ENCODE results near the gene GMIP. TPM values are rescaled to one million over a fixed set of nuclear protein-coding genes. Genes with fewer than 3 reads are reported as not detected.
"Not testable (repeated sequence)": the region's sequence is repeated elsewhere in the genome, so short reads cannot be mapped to it uniquely, and the experiment has no call there.

GMIP gene, protein sequence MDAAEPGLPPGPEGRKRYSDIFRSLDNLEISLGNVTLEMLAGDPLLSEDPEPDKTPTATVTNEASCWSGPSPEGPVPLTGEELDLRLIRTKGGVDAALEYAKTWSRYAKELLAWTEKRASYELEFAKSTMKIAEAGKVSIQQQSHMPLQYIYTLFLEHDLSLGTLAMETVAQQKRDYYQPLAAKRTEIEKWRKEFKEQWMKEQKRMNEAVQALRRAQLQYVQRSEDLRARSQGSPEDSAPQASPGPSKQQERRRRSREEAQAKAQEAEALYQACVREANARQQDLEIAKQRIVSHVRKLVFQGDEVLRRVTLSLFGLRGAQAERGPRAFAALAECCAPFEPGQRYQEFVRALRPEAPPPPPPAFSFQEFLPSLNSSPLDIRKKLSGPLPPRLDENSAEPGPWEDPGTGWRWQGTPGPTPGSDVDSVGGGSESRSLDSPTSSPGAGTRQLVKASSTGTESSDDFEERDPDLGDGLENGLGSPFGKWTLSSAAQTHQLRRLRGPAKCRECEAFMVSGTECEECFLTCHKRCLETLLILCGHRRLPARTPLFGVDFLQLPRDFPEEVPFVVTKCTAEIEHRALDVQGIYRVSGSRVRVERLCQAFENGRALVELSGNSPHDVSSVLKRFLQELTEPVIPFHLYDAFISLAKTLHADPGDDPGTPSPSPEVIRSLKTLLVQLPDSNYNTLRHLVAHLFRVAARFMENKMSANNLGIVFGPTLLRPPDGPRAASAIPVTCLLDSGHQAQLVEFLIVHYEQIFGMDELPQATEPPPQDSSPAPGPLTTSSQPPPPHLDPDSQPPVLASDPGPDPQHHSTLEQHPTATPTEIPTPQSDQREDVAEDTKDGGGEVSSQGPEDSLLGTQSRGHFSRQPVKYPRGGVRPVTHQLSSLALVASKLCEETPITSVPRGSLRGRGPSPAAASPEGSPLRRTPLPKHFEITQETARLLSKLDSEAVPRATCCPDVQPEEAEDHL
- 6.5 and 12.6 TPM in 2 replicates for total RNA-seq

DNA sequence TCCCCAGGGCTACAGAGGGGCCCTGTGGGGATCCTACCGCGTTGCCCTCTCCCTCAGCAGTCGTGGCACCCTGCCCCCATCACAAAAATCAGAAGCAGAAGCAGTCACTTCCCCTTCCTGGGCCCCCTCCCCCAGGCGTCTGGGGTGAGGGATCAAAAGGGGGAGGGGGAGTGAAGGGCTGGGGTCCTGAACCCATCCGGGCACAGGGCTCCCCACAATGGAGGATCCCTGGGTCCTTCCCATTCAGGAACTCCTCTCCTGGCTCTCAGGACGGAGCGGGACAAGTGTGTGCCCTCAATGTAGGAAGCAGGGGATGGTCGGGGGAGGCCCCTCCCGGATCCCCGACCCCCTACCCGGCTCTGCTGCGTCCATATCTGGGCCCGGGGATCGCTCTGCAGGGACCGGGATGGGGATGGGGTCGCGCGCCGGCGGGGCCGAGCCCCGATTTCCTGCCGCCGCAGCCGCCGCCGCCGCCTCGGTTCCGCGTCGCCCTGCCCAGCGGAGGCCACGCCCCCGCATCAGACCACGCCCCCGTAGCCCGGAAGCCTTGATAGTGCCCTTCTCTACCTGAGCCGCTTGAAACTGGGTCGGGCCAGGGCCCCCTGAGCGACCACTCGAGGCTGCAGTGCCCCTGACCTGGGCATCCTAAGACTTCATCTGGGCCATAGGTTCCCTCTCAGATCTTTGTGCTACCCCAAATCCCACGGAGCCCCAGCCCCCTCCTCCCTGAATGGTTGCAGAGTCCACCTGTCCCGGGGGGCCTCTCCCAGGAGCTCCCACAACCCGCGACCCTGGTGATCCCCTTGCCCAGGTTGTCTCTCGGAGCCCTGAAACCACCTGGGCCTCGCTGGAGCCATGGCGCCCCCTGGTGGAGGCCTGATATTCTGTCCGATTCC, at the start of gene GMIP:
TSS of gene GMIP (minus strand) at position 500 of the 896 bp plus-strand sequence. CDS start at position 372, 128 bp downstream.
- peak; percentile 65 for DNase-seq

DNA sequence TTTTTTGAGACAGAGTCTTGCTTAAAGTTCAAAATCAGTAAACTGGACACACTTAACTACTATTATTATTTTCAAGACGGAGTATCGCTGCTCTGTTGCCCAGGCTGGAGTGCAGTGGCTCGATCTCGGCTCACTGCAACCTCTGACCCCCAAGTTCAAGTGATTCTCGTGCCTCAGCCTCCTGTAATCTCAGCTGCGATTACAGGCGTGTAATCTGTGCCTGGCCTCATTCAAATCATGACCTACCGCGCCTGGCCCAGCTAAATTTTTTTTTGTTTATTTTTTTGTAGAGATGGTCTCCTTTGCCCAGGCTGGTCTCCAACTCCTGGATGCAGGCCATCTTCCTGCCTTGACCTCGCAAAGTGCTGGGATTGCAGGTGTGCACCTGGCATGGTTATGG, 48.2 kb upstream of the GMIP start:
- no peak for DNase-seq

DNA sequence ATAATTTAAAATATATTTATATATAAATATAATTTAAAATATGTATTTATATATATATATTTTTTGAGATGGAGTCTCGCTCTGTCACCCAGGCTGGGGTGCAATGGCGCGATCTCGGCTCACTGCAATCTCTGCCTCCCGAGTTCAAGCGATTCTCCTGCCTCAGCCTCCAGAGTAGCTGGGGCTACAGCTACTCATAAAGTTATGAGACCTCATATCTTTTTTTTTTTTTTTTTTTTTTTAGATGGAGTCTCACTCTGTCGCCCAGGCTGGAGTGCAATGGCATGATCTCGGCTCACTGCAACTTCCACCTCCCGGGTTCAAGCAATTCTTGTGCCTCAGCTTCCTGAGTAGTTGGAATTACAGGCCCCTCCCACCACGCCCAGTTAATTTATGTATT, 45.6 kb upstream of the GMIP start:
- not testable (repeated sequence) for DNase-seq

DNA sequence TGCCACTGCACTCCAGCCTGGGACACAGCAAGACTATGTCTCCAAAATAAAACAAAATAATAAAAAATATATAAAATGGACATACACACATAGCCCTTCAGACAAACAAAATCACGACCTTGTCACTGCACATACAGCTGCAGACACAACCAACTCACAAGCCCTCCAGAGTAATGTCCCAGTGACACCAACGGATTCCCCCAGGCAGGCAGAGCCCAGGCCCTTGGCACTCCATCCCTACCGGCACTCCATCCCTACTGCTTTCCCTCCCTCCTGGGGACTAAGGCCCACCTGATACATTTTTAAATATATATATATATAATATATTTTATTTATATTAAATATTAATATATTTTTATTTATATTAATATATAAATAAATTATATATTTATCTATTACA, 43.6 kb upstream of the GMIP start:
- DNase-seq, result no peak

DNA sequence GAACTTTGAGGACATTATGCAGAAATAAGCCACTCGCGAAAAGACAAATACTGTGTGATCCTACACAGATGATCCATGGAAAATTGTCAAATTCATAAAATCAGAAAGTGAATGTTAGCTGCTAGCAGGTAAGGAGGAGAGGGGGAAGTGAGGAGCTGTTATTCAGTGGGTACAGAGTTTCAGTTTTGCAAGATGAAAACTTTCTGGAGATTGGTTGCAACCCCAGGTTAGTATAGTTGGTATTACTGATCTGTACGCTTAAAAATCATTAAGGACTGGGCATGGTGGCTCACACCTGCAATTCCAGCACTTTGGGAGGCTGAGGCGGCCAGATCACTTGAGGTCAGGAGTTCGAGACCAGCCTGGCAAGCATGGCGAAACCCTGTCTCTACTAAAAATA, 43.1 kb upstream of the GMIP start:
- no peak for DNase-seq

DNA sequence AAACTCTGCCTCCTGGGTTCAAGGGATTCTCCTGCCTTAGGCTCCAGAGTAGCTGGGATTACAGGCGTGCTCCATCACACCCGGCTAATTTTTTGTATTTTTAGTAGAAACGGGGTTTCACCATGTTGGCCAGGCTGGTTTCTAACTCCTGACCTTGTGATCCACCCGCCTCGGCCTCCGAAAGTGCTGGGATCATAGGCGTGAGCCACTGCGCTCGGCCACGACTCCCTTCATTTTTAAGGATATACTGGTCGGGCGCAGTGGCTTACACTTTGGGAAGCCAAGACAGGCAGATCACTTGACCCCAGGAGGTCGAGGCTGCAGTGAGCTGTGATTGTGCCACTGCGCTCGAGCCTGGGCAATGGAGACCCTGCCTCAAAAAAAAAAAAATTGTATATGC, 42.7 kb upstream of the GMIP start:
- not testable (repeated sequence) for DNase-seq

DNA sequence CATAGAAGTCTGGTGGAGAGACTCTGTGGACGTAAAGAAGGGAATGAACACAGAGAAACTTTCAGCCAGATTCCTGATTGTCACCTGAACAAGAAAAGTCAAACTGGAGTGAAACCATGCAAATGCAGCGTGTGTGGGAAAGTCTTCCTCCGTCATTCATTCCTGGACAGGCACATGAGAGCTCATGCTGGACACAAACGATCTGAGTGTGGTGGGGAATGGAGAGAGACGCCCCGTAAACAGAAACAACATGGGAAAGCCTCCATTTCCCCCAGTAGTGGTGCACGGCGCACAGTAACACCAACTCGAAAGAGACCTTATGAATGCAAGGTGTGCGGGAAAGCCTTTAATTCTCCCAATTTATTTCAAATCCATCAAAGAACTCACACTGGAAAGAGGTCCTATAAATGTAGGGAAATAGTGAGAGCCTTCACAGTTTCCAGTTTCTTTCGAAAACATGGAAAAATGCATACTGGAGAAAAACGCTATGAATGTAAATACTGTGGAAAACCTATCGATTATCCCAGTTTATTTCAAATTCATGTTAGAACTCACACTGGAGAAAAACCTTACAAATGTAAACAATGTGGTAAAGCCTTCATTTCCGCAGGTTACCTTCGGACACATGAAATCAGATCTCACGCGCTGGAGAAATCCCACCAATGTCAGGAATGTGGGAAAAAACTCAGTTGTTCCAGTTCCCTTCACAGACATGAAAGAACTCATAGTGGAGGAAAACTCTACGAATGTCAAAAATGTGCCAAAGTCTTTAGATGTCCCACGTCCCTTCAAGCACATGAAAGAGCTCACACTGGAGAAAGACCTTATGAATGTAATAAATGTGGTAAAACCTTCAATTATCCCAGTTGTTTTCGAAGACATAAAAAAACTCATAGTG, 36.0 kb upstream of the GMIP start:
- no peak for DNase-seq

DNA sequence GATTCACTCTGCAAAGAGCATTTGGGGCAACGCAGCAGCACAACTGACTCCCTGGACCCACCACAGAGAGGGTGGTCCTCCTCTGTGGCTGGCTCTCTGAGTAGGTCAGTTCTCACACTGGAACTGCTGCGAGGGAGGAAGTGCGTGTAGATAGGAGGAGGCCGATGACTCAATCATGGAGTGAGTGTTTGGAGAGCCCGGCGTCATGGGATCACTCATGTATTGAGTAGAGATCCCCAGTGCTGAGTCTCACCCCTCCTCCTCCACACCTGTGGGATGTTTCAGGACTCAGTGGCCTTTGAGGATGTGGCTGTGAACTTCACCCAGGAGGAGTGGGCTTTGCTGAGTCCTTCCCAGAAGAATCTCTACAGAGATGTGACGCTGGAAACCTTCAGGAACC, 34.1 kb upstream of the GMIP start:
- no peak for DNase-seq

DNA sequence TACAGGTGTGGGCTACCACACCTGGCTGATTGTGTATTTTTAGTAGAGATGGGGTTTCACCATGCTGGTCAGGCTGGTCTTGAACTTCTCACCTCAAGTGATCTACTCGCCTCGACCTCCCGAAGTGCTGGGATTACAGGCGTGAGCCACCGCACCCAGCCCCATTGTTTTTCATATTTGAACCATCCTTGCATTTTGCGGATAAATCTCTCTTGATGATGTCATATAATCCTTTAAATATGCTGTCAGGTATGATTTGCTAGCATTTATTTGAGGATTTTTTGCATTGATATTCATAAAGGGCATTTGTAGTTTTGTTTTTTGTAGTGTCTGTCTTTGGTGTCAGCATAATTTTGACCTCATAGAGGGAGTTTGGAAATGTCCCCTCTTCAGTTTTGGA, 30.9 kb upstream of the GMIP start:
- no peak for DNase-seq

DNA sequence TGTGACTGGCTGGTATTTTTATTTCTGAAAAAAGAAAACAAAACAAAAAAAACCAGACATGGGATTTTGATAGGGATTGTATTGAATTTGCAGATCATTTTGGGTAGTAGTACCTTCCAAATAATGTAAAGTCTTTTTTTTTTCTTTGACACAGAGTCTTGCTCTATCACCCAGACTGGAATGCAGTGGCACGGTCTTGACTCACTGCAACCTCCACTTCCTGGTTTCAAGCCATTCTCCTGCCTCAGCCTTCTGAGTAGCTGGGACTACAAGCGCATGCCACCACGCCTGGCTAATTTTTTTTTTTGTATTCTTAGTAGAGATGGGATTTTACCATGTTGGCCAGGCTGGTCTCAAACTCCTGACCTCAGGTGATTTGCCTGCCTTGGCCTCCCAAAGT, 29.4 kb upstream of the GMIP start:
- no peak for DNase-seq

DNA sequence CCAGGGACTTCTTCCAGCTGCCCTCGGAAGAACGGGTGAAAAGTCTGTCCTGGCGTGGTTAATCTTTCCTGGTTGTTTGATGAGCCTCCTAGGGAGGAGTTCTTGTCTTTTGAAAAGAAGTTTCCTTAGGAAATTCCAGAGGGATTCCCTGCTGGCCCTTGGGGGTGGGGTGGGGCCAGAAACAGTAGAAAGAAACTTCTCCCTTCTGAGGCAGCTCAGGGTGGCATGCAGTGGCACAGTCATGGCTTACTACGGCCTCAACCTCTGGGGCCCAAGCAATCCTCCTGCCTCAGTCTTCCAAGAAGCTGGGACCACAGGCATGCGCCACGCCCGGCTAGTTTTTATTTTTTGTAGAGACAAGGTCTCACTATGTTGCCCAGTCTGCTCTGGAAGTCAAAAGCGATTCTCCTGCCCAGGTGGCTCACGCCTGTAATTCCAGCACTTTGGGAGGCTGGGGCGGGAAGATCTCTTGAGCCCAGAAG, 26.7 kb upstream of the GMIP start:
- no peak for DNase-seq

DNA sequence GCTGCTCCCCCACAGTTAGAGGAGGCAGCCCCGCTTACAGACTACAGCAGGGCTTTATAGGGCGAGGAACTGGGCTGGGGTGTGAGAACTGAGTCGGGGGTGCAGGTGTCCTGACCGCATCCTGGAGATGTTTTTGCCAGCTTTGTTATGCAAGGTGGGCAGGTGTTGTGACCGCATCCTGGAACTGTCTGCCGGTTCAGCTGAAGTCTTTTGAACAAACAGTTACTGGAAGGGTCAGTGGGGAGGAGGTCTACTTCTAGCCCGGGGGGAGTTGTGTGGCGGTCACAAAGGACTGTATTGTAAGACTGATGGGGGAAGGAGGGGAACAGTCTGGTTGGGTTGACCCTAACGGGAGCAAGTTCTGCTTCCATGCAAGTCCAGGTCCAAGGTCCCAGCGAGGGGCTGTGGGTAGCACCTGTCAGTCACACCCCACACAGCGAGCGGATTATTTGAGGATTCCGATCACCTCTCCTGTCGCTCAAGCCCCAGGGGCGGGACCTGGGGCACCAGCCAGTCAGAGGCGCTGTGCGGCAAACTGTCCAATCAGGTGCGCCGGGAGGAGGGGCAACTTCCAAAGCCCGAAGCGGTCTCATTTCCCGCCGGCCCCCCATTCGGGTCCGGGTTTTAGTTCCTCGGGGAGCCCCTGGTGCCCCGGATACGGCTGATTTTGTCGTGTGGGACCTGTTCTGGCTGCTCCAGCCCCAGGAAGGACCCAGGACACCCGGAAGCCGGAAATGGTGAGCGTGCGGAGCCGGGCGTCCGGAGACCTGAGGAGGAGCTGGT, 25.0 kb upstream of the GMIP start, which contains the start of gene ZNF101:
TSS of gene ZNF101 (plus strand) at position 610 of the 783 bp plus-strand sequence. CDS start at position 735, 125 bp downstream.
- DNase-seq, result peak; percentile 95

DNA sequence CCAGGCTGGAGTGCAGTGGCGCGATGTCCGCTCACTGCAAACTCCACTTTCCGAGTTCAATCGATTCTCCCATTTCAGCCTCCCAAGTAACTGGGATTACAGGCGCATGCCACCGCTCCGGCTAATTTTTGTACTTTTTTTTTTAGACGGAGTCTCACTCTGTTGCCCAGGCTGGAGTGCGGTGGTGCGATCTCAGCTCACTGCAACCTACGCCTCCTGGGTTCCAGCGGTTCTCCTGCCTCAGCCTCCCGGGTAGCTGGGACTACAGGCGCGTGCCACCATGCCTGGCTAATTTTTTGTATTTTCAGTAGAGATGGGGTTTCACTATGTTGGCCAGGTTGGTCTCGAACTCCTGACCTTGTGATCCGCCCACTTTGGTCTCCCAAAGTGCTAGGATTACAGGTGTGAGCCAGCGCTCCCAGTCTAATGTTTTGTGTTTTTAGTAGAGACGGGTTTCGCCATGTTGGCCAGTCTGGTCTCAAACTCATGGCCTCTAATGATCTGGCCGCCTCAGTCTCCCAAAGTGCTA, 22.0 kb upstream of the GMIP start:
- DNase-seq, result not testable (repeated sequence)

DNA sequence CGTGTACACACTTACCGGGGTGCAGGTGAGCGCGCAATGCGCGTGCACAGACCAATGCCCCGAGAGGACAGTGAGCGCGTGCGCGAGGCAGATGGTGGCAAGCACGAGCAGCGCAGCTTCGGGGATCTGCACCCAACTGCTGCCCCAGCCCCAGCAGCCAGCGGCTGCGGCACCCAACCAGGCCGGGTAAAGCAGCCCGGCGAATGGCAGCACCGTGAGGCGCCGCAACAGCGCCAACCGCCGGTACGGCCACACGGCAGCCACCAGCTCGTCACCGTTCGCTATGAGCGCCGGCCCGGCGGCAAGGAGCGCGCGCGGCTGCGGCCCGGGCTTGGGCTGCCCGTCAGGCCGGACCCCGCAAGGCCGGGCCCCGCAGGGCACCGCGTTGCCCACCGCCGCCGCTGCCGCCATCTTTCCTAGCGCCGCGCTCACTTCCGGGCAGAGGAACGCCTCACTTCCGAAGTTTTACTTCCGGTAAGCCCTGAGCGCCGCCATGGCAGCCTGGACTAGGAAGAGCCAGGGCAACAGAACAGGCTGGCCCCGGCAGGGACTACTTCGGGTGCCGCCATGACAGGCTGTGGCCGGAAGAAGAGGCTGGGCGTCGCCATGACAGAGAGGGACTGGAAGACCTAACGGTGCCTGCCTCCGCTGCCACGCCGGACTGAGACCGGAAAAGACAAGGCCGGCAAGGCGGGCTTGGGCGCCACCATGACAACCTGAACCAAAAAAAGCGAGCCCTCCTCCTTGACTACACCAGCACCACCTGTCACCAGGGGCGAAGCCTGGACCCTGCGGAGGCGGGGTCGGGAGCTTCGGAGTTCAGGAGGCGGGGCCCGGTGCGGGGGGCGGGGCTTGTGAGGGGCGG, 20.0 kb upstream of the GMIP start, which contains the start of gene ATP13A1:
TSS of gene ATP13A1 (minus strand) at position 421 of the 865 bp plus-strand sequence. CDS start at position 411, 10 bp downstream.
- DNase-seq, result peak; percentile 97

DNA sequence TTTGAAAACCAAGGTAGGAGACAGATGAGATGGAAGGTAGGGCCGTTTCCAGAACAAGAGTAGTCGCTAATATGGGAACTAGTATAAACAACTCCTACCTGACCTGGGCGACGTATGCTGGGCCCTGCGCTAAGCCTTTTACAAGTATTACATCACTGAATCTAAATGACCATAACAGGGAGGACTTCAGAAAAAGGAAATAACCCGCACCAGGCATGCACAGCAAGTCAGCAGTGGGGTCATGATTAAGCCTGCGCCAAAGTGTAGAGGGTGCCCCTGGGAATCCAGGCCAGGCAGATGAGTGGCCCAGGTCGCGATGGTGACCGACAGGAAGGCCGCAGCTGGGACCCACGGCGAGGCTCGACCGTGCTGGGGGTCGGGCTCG, 19.4 kb upstream of the GMIP start:
- DNase-seq, result no peak

DNA sequence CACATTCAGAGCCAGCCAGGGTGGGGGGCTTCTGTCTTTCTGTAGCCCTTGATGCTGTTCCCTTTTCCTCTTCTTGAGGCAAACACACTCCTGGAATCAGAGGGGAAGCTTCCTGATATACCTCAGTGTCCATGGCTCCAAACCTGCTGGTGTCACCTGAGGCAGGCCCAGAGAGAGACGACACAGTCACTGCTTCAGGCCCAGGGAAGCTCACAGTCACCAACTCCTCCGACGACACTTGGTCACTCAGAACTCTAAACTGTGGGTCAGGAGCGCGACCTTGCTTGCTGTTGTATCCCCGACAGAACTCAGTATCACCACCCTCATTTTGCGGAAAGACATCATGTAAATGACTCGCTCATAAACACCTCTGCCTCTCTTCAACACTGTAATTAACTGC, 18.9 kb upstream of the GMIP start:
- no peak for DNase-seq

DNA sequence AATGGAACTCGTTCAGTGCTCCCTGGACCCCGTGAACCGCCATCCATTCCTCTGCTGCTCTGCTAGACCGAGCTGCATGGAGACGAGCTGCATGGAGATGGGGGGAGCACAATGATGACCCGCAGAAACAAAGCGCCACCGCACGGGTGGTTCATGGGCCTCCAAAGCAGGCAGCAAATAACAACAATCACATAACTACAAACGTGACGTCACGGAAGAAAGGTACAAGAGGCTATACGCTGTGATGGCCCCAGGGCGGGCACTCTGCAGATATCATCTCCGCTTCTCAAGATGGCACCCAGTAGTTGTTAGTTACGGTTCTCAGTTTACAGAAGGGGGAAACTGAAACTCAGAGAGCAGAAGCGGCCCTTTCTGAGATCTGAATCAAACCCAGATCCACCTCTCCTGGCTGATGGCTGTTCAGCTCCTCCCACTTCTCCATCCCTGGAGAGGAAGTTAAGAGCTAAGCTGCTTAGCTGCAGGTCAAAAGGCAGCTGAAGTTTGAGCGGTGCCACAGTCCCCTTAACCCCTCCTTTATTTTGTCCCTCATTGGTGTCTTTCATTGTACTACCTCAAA, 18.3 kb upstream of the GMIP start:
- DNase-seq, result no peak

DNA sequence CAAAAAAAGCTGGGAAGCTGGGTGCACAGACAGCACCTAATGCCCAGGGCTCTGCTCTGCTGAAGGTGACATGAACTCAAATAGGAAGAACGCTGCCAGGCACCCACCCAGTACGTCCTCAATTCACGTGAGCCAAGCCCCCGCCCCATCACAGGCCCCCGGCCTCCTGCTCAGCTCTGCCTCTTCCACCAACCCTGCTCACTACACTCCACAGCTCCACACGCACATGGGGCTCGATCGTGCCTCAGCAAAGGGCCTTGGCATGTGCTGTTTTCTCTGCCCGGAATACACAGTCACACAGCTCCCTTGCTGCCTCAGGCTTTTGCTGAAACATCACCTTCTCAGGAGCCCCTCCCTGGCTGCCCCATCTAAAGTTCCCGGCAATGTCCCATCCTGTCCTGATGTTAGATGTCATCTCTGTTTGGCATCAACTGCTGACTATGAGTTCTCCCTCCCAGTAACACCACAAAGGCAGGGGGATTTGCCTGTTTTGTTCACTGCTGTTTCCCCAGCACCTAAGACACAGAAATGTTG, 17.8 kb upstream of the GMIP start:
- DNase-seq, result no peak

Measured in dermis blood vessel endothelial cell (primary cell).